Testis (tissue), 2 donors: ENCODE data around the gene DFFA.

Experiments used
- POLR2A ChIP-seq: fragments of 450-650 bp; IDR thresholded peaks from one replicate; pipeline ENCODE4 v1.6.1; 2017; ENCODE audit warnings: antibody characterized with exemption, mild to moderate bottlenecking, moderate library complexity
- TF ChIP-seq, protein P1 (sequence below), 3 experiments: fragments of 450-650 bp in 2 of 3; fragments of 200-600 bp in 1 of 3; sonication (generic) in 1 of 3; IDR thresholded peaks; one replicate each; pipeline ENCODE4 v1.5.1; 2016 to 2019; ENCODE audit warnings: antibody characterized with exemption in 3 of 3, mild to moderate bottlenecking in 2 of 3, moderate library complexity in 1 of 3

DNA sequence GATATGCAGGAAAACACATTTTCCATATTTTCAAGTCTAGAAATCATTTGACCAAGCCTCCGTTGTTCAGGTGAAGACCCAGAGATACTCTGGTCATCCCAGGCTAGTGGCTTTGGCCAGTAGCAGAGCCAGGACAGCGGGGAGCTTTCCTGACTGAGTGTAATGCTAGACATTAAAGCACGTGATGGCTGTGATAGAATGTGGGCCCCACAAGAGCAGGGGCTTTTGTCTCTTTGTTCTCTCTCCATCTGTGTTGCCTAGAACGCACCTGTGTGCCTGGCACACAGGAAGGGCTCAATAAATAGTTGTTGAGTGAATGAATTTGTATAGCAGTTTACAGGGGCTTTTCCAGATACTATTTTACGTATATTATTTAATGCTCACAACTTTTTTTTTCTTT lies 31.5 kb downstream of the DFFA start:
- TF ChIP-seq, protein P1, sequence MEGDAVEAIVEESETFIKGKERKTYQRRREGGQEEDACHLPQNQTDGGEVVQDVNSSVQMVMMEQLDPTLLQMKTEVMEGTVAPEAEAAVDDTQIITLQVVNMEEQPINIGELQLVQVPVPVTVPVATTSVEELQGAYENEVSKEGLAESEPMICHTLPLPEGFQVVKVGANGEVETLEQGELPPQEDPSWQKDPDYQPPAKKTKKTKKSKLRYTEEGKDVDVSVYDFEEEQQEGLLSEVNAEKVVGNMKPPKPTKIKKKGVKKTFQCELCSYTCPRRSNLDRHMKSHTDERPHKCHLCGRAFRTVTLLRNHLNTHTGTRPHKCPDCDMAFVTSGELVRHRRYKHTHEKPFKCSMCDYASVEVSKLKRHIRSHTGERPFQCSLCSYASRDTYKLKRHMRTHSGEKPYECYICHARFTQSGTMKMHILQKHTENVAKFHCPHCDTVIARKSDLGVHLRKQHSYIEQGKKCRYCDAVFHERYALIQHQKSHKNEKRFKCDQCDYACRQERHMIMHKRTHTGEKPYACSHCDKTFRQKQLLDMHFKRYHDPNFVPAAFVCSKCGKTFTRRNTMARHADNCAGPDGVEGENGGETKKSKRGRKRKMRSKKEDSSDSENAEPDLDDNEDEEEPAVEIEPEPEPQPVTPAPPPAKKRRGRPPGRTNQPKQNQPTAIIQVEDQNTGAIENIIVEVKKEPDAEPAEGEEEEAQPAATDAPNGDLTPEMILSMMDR (IDR thresholded peaks at IDR 0.05): no peak
- no peak for TF ChIP-seq POLR2A
